ENCODE data around the gene GLIS1. TPM values are rescaled to one million over a fixed set of nuclear protein-coding genes. Genes with fewer than 3 reads are reported as not detected.

GLIS1 gene
- total and polyA plus RNA-seq, 2 of the 8 experiments (the other 6 are each of a cell fraction or from before 2014, with no cell fraction given): 0.15 to 0.22 TPM

DNA sequence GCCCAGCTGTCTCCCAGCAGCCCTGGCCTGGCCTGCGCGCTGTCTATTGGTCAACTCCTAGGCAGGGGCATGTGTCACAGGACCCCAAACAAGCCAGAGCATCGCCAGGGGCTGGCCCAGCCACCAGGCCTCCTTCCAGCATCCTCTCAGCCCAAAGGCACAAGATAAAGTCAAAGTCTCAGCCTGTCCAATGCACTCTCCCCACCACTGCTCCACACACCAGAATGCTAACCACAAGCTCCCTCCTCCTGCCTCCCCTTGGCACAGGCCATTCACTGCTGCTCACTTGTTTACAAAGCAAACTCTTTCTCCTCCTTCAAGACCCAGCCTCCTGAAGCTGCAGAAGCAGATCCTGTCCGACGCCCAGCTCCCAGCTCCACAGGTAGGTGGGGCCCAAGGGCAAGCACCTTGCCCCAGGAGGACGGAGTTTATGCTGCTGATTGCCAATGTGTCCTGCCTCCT lies 146.4 kb downstream of the GLIS1 start (continued):
- TF ChIP-seq CTBP2 (IDR thresholded peaks at IDR 0.05; ENCODE audit: borderline replicate concordance, insufficient read depth, insufficient read length, low read length): no peak
- peak; percentile 29 to 42; a peak in 2 of 4 replicates for TF ChIP-seq RAD21 (IDR thresholded peaks at IDR 0.05 in 1 of 2, conservative IDR thresholded peaks at IDR 0.05 in 1 of 2; ENCODE audit: low read depth in 2 of 2, low read length in 2 of 2)
- no peak for TF ChIP-seq BCL11A (IDR thresholded peaks at IDR 0.05; ENCODE audit: low read depth in 2 of 2, low read length in 2 of 2)

Measured in H1 (cell line).